Measurements from ENCODE around the gene ABI3. TPM values are rescaled to one million over a fixed set of nuclear protein-coding genes. Genes with fewer than 3 reads are reported as not detected.

The ABI3 gene
- total and polyA plus RNA-seq, 4 donors, result 4.7 to 8.8 (median 5.5) TPM

DNA sequence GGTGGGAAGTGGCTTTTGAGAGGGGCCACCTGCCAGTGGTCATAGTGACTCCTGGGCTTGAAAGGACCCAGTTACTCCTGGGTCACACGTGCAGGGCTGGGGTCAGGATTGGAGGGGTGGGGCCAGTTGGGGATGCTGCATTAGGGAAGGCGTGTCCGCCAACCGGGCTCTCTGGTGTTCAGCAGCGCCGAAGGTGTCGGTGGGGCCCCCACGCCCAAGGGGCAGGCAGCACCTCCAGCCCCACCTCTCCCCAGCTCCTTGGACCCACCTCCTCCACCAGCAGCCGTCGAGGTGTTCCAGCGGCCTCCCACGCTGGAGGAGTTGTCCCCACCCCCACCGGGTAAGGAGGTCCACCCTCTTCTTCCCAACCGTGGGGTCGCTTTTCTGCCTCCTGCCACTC is 9.5 kb downstream of the ABI3 start:
- Histone ChIP-seq H3K9me3 (ENCODE audit: control insufficient read depth in 4 of 4, low read length in 3 of 4) (no peaks in the 10 kb centered on the region), H3K9ac (ENCODE audit: low read depth in 1 of 2, low read length in 2 of 2) (no peak overlapping the region), H3K27me3 (ENCODE audit: control insufficient read depth in 4 of 4, insufficient read depth in 4 of 4, low read length in 3 of 4) (no peaks in the 10 kb centered on the region), H3K36me3 (ENCODE audit: control insufficient read depth in 4 of 4, insufficient read depth in 3 of 4, low read depth in 1 of 4, low read length in 3 of 4) (no peaks in the 10 kb centered on the region), H3K4me3 (ENCODE audit: low read depth in 1 of 3, low read length in 3 of 3) (no peak overlapping the region), H3K4me1 (ENCODE audit: control insufficient read depth in 4 of 4, insufficient read depth in 4 of 4, low read length in 3 of 4) (peaks cover 0 to 23% (median 8%) of the 10 kb centered on the region in 4 donors), H3K27ac (ENCODE audit: low read depth in 1 of 2, low read length in 2 of 2) (peak overlapping the region in 1 of 2 donors; percentile 73)
- WGBS, result 70% methylated on average over 15 of the region's 15 CpGs
- DNase-seq (ENCODE audit: low spot score), result no peak
- TF ChIP-seq FOXA1 (IDR thresholded peaks at IDR 0.05) (no peak), EGR1 (IDR thresholded peaks at IDR 0.05; ENCODE audit: low read depth in 2 of 2) (no peak), SP1 (IDR thresholded peaks at IDR 0.05) (no peak), RXRA (IDR thresholded peaks at IDR 0.05) (no peak), TAF1 (conservative IDR thresholded peaks at IDR 0.05) (no peak), GABPA (IDR thresholded peaks at IDR 0.05 in 1 of 2, conservative IDR thresholded peaks at IDR 0.05 in 1 of 2) (no peak), FOXA2 (IDR thresholded peaks at IDR 0.05) (no peak), NR2F2 (IDR thresholded peaks at IDR 0.05) (no peak), YY1 (IDR thresholded peaks at IDR 0.05) (no peak), ATF3 (IDR thresholded peaks at IDR 0.05) (no peak), ZBTB33 (IDR thresholded peaks at IDR 0.05) (no peak)

DNA sequence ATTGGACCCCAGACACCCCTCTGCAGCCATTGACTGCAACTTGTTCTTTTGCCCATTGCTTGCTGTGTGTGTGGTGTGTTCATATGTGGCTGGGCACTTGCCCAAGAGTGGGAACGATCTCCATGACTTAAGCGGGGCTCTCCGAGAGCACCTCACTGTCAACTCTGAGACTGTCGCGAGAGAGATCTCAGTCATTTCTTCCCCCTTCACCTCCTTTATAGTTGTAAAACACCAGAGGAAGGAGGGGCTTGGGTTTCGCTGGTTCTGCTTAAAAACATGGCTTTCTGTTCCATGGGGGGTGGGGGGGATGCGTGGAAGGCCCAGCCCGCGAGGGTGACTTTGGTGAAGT is 12.6 kb downstream of the ABI3 start:
- H3K36me3 ChIP-seq (ENCODE audit: control insufficient read depth in 4 of 4, insufficient read depth in 3 of 4, low read depth in 1 of 4, low read length in 3 of 4), result no peaks in the 10 kb centered on the region
- WGBS, result 19% methylated on average over 9 of the region's 9 CpGs
- H3K9ac ChIP-seq (ENCODE audit: low read depth in 1 of 2, low read length in 2 of 2), result no peak overlapping the region
- no peak overlapping the region for H3K4me3 ChIP-seq (ENCODE audit: low read depth in 1 of 3, low read length in 3 of 3)
- no peak for DNase-seq (ENCODE audit: low spot score)
- H3K27ac ChIP-seq (ENCODE audit: low read depth in 1 of 2, low read length in 2 of 2), result no peak overlapping the region
- TF ChIP-seq, protein P1, sequence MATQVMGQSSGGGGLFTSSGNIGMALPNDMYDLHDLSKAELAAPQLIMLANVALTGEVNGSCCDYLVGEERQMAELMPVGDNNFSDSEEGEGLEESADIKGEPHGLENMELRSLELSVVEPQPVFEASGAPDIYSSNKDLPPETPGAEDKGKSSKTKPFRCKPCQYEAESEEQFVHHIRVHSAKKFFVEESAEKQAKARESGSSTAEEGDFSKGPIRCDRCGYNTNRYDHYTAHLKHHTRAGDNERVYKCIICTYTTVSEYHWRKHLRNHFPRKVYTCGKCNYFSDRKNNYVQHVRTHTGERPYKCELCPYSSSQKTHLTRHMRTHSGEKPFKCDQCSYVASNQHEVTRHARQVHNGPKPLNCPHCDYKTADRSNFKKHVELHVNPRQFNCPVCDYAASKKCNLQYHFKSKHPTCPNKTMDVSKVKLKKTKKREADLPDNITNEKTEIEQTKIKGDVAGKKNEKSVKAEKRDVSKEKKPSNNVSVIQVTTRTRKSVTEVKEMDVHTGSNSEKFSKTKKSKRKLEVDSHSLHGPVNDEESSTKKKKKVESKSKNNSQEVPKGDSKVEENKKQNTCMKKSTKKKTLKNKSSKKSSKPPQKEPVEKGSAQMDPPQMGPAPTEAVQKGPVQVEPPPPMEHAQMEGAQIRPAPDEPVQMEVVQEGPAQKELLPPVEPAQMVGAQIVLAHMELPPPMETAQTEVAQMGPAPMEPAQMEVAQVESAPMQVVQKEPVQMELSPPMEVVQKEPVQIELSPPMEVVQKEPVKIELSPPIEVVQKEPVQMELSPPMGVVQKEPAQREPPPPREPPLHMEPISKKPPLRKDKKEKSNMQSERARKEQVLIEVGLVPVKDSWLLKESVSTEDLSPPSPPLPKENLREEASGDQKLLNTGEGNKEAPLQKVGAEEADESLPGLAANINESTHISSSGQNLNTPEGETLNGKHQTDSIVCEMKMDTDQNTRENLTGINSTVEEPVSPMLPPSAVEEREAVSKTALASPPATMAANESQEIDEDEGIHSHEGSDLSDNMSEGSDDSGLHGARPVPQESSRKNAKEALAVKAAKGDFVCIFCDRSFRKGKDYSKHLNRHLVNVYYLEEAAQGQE (IDR thresholded peaks at IDR 0.05), result no peak
- TF ChIP-seq TAF1 (conservative IDR thresholded peaks at IDR 0.05) (no peak), RAD21 (IDR thresholded peaks at IDR 0.05) (no peak), JUND (IDR thresholded peaks at IDR 0.05) (no peak), GABPA (IDR thresholded peaks at IDR 0.05 in 1 of 2, conservative IDR thresholded peaks at IDR 0.05 in 1 of 2) (no peak), SP1 (IDR thresholded peaks at IDR 0.05) (no peak), FOXA2 (IDR thresholded peaks at IDR 0.05) (no peak), HNF4A (conservative IDR thresholded peaks at IDR 0.05) (no peak), ZBTB33 (IDR thresholded peaks at IDR 0.05) (no peak), YY1 (IDR thresholded peaks at IDR 0.05) (no peak), NR2F2 (IDR thresholded peaks at IDR 0.05) (no peak)
- H3K27me3 ChIP-seq (ENCODE audit: control insufficient read depth in 4 of 4, insufficient read depth in 4 of 4, low read length in 3 of 4), result no peaks in the 10 kb centered on the region
- peaks cover 0 to 15% (median 7%) of the 10 kb centered on the region in 4 donors for H3K4me1 ChIP-seq (ENCODE audit: control insufficient read depth in 4 of 4, insufficient read depth in 4 of 4, low read length in 3 of 4)
- H3K9me3 ChIP-seq (ENCODE audit: control insufficient read depth in 4 of 4, low read length in 3 of 4), result no peaks in the 10 kb centered on the region
